Measurements from ENCODE around the gene MDM1. TPM values are rescaled to one million over a fixed set of nuclear protein-coding genes. Genes with fewer than 3 reads are reported as not detected.

The MDM1 gene, protein sequence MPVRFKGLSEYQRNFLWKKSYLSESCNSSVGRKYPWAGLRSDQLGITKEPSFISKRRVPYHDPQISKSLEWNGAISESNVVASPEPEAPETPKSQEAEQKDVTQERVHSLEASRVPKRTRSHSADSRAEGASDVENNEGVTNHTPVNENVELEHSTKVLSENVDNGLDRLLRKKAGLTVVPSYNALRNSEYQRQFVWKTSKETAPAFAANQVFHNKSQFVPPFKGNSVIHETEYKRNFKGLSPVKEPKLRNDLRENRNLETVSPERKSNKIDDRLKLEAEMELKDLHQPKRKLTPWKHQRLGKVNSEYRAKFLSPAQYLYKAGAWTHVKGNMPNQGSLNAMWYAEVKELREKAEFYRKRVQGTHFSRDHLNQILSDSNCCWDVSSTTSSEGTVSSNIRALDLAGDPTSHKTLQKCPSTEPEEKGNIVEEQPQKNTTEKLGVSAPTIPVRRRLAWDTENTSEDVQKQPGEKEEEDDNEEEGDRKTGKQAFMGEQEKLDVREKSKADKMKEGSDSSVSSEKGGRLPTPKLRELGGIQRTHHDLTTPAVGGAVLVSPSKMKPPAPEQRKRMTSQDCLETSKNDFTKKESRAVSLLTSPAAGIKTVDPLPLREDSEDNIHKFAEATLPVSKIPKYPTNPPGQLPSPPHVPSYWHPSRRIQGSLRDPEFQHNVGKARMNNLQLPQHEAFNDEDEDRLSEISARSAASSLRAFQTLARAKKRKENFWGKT
- 4.6 TPM for total RNA-seq

DNA sequence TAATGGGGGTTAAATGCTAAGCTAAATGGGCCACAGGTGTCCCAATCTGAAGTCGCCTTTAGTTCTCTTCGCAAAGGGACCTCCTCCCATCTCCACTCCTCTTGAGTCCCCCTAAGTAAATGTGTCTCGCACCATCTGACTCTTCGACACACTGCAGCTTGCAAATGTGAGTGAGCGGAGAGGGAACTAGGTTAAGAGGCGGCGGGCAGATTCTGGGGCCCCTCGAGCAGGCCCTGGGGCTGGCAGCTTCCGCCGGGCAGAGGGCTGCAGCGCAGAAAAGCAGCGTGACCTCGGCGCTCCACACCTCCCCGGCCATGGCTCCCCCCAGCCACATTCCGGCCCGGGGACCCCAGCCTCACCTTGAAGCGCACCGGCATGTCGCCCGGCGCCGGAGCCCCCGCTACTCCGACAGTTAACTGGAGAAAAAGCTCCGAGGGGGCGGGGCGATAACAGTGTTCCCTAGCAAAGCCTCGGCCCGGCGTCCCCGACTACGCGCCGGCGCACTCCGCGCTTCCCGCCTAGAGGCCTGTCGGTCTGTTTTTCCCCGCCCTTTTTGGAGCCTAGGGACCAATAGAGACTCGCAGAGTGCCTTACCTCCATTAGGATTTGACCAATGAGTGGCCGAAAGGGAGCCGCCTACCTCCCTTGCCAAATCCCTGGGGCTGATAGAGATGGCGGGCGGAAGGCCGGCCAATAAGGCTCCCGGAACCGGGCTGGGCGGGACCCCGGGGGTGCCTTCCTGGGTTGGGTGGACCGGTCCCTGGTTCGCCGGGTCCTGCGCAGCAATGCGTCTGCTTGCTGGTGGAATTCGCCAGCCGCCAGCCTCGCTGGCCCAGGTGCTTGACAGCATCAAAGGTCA is at the start of gene MDM1:
Gene MDM1, minus strand, starts transcription at position 494 of the 859 bp plus-strand sequence. Its CDS starts 117 bp downstream, at position 377.
- peak; percentile 96 for ATAC-seq
- peak; percentile 98 for DNase-seq (ENCODE audit: low spot score)

DNA sequence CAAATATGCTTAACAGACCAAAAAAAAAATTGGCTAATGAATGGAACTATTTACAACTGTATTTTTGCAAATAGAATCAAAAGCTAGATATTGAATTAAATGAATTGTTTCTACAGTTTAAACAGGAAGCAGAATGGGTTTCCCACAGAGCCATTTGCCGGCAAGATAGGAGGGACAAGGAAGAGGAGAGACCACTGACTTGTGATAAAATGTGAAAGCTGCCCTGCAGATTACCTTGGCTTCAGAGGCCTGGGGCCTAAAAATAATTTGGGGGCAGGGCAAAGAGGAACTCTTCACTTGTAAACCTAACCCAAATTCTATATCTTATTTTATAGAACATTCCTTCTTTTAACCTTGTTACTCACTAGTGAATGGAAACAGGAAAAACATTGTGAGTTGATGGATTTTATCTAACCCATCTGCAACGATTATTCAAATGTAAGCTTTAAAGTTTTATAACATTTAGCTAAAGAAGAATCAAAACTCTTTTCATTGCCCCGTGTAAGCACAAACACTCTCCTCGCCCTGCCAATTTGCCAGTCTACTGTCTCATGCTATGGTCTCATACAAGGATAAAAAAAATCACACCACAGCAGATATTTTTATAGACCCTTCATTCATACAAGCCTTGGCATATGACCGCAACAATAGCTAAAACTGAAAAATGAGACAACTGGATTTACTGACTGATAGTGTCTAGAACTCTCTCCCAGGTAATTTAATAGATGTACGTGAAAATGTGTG is 49.5 kb upstream of the MDM1 start:
- DNase-seq (ENCODE audit: low spot score) = no peak
- no peak for ATAC-seq

DNA sequence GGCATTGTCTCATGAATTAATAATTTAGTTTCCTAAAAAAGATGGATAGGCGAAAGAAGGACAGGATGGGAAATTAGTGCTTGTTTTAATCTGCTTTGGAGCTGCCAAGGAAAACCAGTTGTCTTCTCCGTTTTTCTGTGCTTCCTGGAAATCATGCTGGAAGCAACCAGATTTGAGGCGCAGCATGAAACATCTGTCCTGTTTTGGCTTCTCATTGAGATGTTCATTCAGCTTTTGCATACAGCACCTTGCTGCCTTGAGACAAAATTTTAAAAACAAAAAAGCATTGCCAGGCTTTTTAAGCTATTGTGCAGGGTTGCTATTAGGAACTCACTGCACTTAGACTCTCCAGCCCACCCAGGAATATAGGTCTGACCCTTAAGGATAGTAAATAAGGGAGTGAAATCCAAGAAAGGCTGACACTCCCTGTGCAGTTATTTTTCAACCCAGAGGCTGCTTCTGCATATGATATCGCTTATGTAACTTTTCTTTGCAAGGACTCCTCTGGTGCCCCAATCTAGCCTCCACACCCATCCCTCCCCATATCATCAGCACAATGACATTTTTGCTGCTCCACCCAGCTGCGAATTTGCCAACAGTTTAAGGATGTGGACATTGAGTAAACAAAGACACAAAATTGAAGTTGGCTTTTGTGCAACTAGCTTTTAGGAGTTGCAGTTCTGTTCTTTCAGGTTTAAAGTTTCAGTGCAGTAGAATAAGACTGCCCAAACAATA is 46.9 kb upstream of the MDM1 start:
- DNase-seq (ENCODE audit: low spot score) (no peak), ATAC-seq (peak; percentile 65)

DNA sequence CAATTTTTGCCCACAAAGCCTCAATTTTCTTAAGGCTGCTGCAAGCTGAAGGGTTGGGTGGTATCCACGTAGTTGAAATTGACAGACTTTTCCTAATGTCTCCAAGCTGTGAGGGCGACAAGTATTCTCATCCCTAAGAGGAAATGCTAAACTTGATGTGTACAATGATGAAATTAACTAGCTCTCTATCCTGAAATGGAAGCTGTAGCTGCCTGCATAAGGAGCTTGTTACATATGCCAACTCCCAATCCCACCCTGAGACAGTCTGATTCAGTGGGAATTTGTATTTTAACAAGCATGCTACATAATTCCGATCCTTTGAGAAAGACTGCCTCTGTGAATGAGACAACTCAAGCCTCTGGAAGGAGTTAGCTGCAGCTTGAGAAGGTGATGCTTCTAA is 45.7 kb upstream of the MDM1 start:
- DNase-seq (ENCODE audit: low spot score) (no peak), ATAC-seq (no peak)

DNA sequence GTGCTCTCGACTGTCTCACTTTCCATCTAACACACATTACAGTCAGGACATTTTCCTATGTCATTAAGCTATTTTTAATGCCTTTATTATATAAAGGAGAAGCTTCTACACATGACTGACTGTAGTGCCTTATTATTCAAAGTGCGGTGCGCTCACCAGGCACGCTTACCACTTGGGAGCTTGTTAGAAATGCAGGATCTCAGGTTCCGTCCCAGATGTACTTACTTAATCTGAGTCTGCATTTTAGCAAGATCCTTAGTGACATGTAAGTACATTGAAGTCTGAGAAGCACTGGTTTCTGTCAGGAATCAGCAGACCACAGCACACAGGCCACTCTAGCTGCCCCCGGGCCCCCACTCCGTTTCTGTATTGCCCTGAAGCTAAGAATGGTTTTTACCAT is 44.7 kb upstream of the MDM1 start:
- ATAC-seq (no peak), DNase-seq (ENCODE audit: low spot score) (no peak)

DNA sequence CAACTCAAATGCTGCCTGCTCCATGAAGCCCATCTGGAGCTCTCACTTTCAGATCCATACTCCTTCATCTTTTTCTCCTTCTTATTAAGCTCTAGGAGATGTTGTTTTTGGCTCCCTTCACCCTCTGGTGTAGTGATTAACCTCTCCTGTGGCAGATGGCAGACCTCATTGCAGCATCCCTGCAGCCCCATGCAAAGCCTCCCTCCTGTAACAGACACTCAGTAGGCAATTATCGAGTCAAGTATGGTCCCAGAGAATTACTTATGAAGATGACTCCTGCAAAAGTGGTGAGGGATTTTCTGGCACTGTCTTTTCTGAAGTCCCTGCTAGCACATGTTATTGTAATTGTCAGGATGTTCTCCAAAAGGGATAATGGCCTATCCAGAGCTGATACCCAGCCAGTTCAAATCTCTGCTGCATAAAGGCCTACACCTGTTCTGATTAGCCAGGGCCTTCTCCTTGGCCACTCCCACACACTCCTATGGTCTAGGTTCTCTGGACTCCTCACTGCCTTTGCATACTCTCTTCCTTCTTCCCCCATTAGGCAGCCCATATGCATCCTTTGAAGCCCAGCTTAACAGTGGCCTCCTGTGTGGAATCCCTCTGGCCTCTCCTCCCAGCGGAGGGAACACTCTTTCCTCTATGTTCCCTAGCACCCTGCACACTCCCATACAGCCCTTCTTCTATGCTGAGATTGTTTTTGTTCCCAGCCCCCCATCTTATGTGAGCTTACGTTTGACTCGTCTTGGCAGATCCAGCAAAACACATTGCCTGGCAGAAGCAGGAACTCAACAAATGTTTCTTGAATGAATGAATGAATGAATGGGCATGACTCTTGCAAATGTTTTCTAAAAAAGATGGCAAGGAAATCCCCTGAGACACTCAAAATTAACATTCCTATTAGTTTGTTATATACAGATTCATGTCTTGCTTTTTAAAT is 43.9 kb upstream of the MDM1 start:
- DNase-seq (ENCODE audit: low spot score) (no peak), ATAC-seq (no peak)

DNA sequence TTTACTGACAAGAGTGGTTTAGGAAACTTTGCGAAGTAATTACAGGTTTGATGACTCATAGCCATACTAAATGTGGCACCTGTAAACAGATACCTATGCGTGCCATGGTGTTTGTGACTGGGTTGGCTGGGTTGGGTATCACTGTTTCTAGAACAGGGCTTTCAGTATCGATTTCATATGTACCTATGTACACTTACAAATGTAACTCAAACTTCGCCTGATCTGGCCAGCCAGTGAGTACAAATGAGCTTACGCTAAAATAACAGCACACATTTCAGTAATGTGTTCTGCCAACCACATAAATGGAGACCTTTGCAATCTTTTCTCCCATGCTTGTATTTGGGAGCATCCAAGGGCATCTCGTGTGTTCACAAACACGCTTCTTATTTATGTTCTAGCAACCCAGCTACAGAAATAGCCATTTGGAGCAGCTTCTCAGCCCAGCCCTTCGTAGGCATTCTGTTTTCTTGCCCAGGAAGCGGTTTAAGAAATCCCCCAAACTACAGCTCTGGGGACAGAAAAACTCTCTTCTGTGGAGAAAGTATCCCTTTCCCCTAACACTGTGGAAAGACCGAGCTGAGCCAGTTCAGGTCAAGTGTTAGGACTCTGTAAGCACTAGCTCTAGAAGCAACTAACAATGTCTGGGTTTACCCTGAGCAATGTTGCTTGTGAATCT is 42.3 kb upstream of the MDM1 start:
- DNase-seq (ENCODE audit: low spot score) = no peak
- ATAC-seq = no peak

DNA sequence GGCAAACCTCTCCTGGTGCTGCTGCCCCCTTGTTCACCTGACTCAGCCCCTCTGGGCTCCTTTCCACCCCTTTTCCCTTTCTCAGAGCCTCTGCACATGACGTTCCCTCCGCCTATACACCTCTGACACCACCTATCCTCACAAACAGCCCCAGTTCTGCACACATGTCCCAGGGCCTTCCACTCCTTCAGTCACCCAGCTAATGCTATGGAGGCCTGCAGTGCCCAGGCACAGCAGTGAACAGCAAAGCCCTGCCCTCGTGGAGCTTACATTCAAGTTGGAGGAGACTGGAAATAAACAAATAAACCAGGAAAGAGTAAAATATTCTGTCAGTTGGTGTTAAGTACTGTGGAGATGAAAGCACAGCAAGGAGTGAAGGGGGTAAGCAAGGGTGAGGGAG is 38.5 kb upstream of the MDM1 start:
- DNase-seq (ENCODE audit: low spot score) = no peak
- ATAC-seq = no peak

DNA sequence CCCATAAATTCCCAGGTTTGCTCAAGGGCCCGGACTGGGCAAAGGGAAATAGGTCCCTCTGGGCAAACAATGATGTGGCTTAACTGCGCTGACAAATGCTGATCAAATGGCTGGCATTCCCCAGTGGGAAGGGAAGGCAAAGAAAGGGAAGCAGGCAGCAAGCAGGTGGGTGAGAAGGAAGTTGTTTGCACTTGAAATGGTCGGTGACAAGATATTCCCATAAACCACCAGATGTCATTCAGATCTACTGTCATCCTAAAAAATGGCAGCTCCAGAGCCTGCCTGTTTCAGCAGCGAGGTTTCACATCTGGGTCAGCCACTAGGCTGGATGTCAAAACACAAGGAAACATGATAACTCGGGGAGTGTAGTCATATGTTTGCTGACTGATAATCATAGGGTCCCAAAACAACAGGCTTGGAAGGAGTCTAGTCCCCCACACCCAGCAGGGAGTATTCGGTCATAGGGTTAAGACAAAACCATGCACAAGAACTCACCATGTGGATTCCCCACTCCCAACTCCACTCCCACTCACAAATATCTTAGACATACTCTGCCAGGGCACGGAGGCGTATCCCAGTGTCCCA is 37.9 kb upstream of the MDM1 start:
- DNase-seq (ENCODE audit: low spot score) = no peak
- no peak for ATAC-seq

DNA sequence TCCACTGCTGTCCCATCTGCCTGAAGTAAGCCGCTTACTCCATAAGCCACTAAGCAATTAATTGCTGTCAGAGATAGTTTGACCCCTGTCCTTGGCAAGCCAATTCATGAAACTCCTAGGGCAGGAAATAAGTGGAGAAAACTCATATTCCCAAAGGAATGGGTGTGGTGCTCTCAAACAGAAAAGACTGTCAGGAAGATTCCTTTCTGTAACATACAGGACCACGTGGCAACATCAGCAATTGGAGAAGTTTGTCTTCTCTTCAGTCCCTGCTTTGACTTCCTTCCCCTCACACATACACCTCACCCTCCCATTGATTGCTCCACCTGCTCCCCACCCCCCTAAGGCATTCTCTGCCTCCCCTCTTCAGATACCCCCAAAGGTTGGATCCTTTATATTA is 36.2 kb upstream of the MDM1 start:
- ATAC-seq = no peak

DNA sequence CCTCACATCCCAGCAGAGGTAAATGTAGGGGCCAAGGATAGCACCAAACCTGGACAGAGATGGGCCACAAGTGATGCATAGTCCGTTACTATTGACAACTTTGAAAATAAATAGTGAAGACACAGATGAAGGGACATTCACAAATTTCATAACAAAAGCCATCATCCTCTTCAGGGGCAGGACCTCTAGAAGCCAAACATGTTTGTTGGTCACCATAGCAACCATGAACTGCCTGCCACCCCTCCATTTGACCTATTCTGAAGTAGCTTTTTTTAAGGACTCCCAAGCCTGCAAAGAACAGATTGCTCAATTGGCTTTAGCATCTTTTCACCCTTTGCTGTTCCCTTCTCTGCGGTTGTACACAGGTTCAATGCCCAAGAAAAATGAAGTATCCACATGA is 35.7 kb upstream of the MDM1 start:
- ATAC-seq = no peak
- DNase-seq (ENCODE audit: low spot score) = no peak

More for the DNA sequence above, 36.2 kb upstream of the MDM1 start:
- DNase-seq (ENCODE audit: low spot score) = no peak

DNA sequence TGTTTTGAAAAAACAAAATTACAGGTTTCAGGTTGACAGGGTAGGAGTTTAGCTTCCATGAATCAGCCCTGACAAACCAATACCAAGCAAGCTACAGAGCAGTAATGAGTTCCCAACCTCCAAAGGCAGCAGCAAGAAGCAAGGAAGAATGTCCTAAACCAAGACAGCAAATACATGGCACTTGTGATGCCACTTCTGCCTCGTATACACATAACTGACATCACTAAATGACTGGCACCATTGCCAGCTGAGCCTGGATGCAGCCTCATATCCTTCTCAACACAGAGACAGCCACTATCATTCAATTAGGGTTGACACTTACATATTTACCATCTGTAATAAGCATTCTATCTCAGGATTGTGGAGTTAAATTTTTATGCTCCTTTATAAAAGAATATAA is 35.0 kb upstream of the MDM1 start:
- no peak for DNase-seq (ENCODE audit: low spot score)
- no peak for ATAC-seq

DNA sequence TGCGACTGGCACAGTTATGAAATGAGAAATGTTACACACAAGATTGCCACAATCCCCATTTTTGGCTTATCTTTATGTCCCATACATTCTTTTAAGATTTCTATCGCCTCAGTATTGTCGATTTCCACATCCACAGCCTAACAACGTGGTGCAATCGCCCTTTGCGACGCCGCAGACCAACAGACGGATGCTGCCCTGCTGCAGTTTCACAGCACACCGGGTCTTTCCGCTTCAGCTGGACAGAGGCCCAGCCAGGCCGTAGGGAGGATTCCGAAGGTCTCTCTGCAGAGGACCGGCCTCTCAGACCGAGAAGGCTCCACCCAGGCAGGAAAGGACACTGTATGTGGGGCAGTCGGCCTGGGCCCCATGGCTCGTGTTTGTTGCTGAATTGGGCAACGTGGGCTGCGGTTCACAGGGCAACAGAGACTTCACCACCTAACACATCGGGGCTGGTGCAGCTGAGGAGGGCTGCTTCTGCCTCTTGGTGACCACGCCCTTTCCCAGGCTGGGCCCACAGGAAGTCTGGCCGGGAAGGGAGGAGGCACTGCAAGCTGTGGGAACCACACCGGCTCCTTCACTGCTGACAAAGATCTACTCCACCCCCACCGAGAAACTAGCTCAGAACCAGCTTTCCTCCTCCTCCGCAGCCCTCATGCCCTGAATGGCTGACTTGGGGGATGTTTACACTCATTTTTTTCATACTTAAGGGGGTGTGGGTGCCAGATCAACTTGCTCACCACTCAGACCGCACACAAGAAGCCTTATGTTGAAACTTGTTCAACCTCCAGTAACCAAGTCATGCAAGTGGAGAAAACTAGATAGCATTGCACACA is 32.9 kb upstream of the MDM1 start:
- ATAC-seq (peak; percentile 97), DNase-seq (ENCODE audit: low spot score) (peak; percentile 91)

DNA sequence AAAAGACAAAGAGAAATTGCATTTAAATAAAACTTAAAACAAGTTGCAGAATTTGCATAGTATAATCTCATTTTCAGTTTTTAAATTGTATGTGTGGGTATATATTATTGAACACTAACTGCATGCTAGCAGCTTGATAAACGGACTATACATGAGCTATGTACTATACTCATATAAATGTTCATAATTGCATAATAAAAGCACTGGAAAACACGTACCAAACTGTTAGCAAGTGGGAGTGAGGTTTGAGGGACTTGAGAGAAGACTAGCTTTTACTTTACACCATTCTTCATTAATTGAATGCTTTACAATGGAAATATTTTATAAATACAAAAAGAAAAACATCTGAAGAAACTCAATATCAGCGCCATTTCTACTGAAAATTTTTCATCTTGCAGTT is 32.2 kb upstream of the MDM1 start:
- no peak for DNase-seq (ENCODE audit: low spot score)
- ATAC-seq = no peak

DNA sequence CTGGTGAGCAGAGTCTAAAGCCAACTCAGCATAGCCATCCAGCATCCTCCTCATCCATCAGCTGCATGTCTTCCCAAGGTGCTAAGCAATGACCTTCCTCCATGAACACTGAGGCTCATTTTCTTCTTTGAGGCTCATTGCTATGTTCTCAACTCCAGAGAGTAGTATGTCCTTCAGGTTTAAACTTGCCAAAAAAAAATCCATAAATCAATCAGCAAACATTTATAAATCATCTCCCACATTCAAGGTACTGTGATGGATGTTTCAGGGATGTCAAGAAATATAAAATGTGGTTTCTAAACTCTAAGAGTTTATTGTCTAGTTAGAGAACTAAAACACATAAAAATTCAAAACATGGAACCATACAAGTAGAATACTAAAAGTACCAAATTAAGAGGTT is 29.8 kb upstream of the MDM1 start:
- DNase-seq (ENCODE audit: low spot score) = no peak
- no peak for ATAC-seq

DNA sequence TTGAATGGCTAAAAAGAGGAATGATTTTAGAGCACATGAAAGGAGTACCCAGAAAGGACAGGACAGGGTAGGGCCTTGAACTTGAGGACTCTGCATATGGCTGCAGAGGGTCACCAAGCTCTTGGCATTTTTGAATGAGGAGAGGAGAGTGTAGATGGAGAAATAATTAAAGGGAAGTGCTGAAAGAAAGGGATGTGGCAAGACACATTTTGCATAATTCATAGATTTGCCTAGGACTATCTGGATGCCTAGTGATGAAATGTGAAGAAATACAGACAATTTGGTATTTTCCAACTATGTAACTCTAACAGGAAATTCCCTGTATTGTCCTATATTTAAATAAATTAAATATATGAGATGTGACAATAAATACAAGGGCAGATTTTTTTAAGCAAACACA is 27.5 kb upstream of the MDM1 start:
- no peak for ATAC-seq

More for the DNA sequence above, 27.5 kb upstream of the MDM1 start:
- no peak for DNase-seq (ENCODE audit: low spot score)

Measured in left lobe of liver (tissue), 2 donors.